OCI-LY7 (cell line): ENCODE measurements around the gene CRELD2. TPM values are rescaled to one million over a fixed set of nuclear protein-coding genes. Genes with fewer than 3 reads are reported as not detected.

Source experiments
- BruUV-seq: library from RNA; stranded (reverse); fragments of 400-500 nt; replicated peaks from 2 replicates; lab custom pipeline; 2021; lab: Mats Ljungman, UMichigan
- CTCF ChIA-PET: fragments of 300-600 bp; sonication (Branson Sonifier 250); formaldehyde crosslinking; loops from one replicate; lab custom pipeline; 2022; ENCODE audit warnings: antibody characterized with exemption; ENCODE audit not compliant: unreplicated experiment; lab: Charles Lee
- POLR2A ChIA-PET: fragments of 300-600 bp; sonication (Branson Sonifier 250); formaldehyde crosslinking; loops from one replicate; lab custom pipeline; 2022; ENCODE audit warnings: antibody characterized with exemption; lab: Charles Lee
- DNase-seq: peaks from one replicate; pipeline ENCODE4 v3.0.0-alpha.2; 2015; ENCODE audit warnings: low spot score
- H2AFZ ChIP-seq: fragments of 200-600 bp; sonication (generic), shearing (Covaris generic); 2 replicates; pipeline ENCODE4 v1.6.1; 2014; ENCODE audit warnings: mild to moderate bottlenecking, antibody characterized with exemption, low read length, moderate library complexity
- H3K27ac ChIP-seq: fragments of 200-600 bp; sonication (generic); 2 replicates; pipeline ENCODE4 v1.5.1; 2014; ENCODE audit warnings: mixed run types, low read depth, mild to moderate bottlenecking, moderate library complexity, low read length, inconsistent platforms; ENCODE audit not compliant: poor library complexity, severe bottlenecking
- H3K36me3 ChIP-seq: fragments of 200-600 bp; sonication (generic); 2 replicates; pipeline ENCODE4 v1.6.1; 2014; ENCODE audit warnings: mild to moderate bottlenecking, antibody characterized with exemption, low read length, moderate library complexity, mixed read lengths; ENCODE audit not compliant: insufficient read depth
- H3K4me1 ChIP-seq: fragments of 200-600 bp; sonication (generic); 2 replicates; pipeline ENCODE4 v1.5.1; 2014; ENCODE audit warnings: mild to moderate bottlenecking, low read length; ENCODE audit not compliant: insufficient read depth, poor library complexity, severe bottlenecking
- H3K4me2 ChIP-seq: fragments of 200-600 bp; sonication (generic); 2 replicates; pipeline ENCODE4 v1.6.1; 2014; ENCODE audit warnings: mild to moderate bottlenecking, low read length
- H3K4me3 ChIP-seq: fragments of 200-600 bp; sonication (generic); 2 replicates; pipeline ENCODE4 v1.5.1; 2014; ENCODE audit warnings: mild to moderate bottlenecking, low read depth, low read length; ENCODE audit not compliant: poor library complexity, severe bottlenecking
- H3K79me2 ChIP-seq: fragments of 200-600 bp; sonication (generic); 2 replicates; pipeline ENCODE4 v1.6.1; 2016; ENCODE audit warnings: low read depth, mild to moderate bottlenecking, low read length, moderate library complexity, mixed read lengths; ENCODE audit not compliant: insufficient read depth
- H3K9me2 ChIP-seq: fragments of 200-600 bp; sonication (generic); 2 replicates; pipeline ENCODE4 v1.6.1; 2016; ENCODE audit warnings: mild to moderate bottlenecking, low read length, mixed read lengths; ENCODE audit not compliant: insufficient read depth
- H3K9me3 ChIP-seq: fragments of 200-600 bp; sonication (generic); 2 replicates; pipeline ENCODE4 v1.6.1; 2014; ENCODE audit warnings: mild to moderate bottlenecking, mixed run types, low read length, mixed read lengths
- H4K20me1 ChIP-seq: fragments of 200-600 bp; sonication (generic); 2 replicates; pipeline ENCODE4 v1.6.1; 2014; ENCODE audit warnings: mild to moderate bottlenecking, antibody characterized with exemption, low read length, moderate library complexity, mixed read lengths; ENCODE audit not compliant: insufficient read depth
- CTCF ChIP-seq: fragments of 200-600 bp; sonication (generic); conservative IDR thresholded peaks from 2 replicates; pipeline ENCODE4 v1.5.1; 2014; ENCODE audit warnings: mild to moderate bottlenecking, antibody characterized with exemption, low read length, moderate library complexity, mixed read lengths
- EZH2phosphoT487 ChIP-seq: fragments of 200-600 bp; sonication (generic); IDR thresholded peaks from 2 replicates; pipeline ENCODE4 v1.6.1; 2018; ENCODE audit warnings: low read depth, borderline replicate concordance, mild to moderate bottlenecking, mixed run types, antibody characterized with exemption, low read length, moderate library complexity, mixed read lengths
- intact Hi-C: fragments of 100-400 bp; cut with micrococcal nuclease; formaldehyde crosslinking; loops from one replicate; pipeline ENCODE4 v1.10.0; 2022; ENCODE audit not compliant: unreplicated experiment
- total RNA-seq, 2 experiments: library from RNA; depleted of rRNA in 1 of 2; stranded (reverse); fragments of >200 nt in 1 of 2; shearing (Covaris generic) in 1 of 2; gene quantifications; 2 replicates each; pipeline ENCODE4 v1.2.3, GENCODE V29; 2014 to 2022

Gene CRELD2
- total RNA-seq, 2 experiments from 2014 or later, result 32.0 to 32.5 TPM

- H2AFZ ChIP-seq, result no peak overlapping the region
- H3K4me1 ChIP-seq, result peaks cover 56% of the 10 kb centered on the region
- CTCF ChIA-PET, result no interaction called here
- no peak for TF ChIP-seq EZH2phosphoT487
- no peak for TF ChIP-seq CTCF
- POLR2A ChIA-PET, result no interaction called here
- H3K79me2 ChIP-seq, result peaks cover 32% of the 10 kb centered on the region; the same call in 1 of the 2 replicates
- peaks cover 45% of the 10 kb centered on the region for H3K36me3 ChIP-seq
- no TSS peak for BruUV-seq
- H3K9me3 ChIP-seq, result no peaks in the 10 kb centered on the region
- intact Hi-C loops, result no loop called here
- 0 out of 2 replicates have a peak, but pooled peaks cover 4% of the 10 kb centered on the region for H4K20me1 ChIP-seq
- peak overlapping the region; percentile 76 for H3K4me2 ChIP-seq
- DNase-seq, result no peak
- peak overlapping the region; percentile 98 for H3K4me3 ChIP-seq
- H3K9me2 ChIP-seq, result no peaks in the 10 kb centered on the region
- H3K27ac ChIP-seq, result peak overlapping the region; percentile 66
These were observed 44.6 kb downstream of the CRELD2 start for GRCh38 chr22:49962751-49963646.

- Histone ChIP-seq H2AFZ (no peak overlapping the region), H3K4me3 (peak overlapping the region; percentile 98), H3K79me2 (peaks cover 32% of the 10 kb centered on the region; the same call in 1 of the 2 replicates), H3K9me2 (no peaks in the 10 kb centered on the region), H3K36me3 (peaks cover 45% of the 10 kb centered on the region), H3K4me2 (peak overlapping the region; percentile 76), H3K9me3 (no peaks in the 10 kb centered on the region), H3K27ac (no peak overlapping the region), H4K20me1 (0 out of 2 replicates have a peak, but pooled peaks cover 4% of the 10 kb centered on the region), H3K4me1 (peaks cover 56% of the 10 kb centered on the region)
- BruUV-seq, result TSS peak; percentile 88
- intact Hi-C loops, result no loop called here
- no peak for DNase-seq
- ChIA-PET CTCF (no interaction called here), POLR2A (no interaction called here)
- TF ChIP-seq EZH2phosphoT487, result no peak
These were observed 45.2 kb downstream of the CRELD2 start for GRCh38 chr22:49963647-49964026.

GRCh38 chr22:49964136-49965090 lies 46.0 kb downstream of the CRELD2 start:
- H3K4me3 ChIP-seq, result peak overlapping the region; percentile 98
- H3K27ac ChIP-seq, result no peak overlapping the region
- H3K9me2 ChIP-seq, result no peaks in the 10 kb centered on the region
- H2AFZ ChIP-seq, result no peak overlapping the region
- 0 out of 2 replicates have a peak, but pooled peaks cover 4% of the 10 kb centered on the region for H4K20me1 ChIP-seq
- H3K36me3 ChIP-seq, result peaks cover 45% of the 10 kb centered on the region
- H3K79me2 ChIP-seq, result peaks cover 32% of the 10 kb centered on the region; the same call in 1 of the 2 replicates
- BruUV-seq, result no TSS peak
- TF ChIP-seq CTCF (no peak), EZH2phosphoT487 (no peak)
- POLR2A ChIA-PET, result no interaction called here
- CTCF ChIA-PET, result no interaction called here
- intact Hi-C loops, result no loop called here
- peak overlapping the region; percentile 76; the same call in 1 of the 2 replicates for H3K4me2 ChIP-seq
- peaks cover 49% of the 10 kb centered on the region for H3K4me1 ChIP-seq
- no peaks in the 10 kb centered on the region for H3K9me3 ChIP-seq
- no peak for DNase-seq
